ENCODE results near the gene GRIP2.

The GRIP2 gene

DNA sequence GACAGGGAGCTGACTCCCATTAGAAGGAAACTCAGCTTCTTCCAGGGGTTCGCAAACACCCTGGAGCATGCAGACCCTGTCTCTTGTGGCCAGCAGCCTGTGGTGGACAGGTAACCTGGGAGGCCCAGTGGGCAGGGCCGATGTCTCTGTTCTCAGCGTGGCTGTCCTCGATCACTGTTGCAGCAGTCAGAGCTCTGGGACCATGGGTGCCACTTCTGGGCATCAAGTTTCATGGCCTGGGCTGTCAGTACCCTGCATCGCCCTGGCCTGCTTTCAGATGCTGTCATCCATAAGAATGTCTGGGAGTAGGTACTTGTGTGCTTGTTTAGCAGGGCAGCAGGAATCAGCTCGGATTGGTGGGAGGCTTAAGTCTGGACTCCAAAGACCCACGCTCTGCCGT is 83.3 kb downstream of the GRIP2 start:
- TF ChIP-seq, protein P1, sequence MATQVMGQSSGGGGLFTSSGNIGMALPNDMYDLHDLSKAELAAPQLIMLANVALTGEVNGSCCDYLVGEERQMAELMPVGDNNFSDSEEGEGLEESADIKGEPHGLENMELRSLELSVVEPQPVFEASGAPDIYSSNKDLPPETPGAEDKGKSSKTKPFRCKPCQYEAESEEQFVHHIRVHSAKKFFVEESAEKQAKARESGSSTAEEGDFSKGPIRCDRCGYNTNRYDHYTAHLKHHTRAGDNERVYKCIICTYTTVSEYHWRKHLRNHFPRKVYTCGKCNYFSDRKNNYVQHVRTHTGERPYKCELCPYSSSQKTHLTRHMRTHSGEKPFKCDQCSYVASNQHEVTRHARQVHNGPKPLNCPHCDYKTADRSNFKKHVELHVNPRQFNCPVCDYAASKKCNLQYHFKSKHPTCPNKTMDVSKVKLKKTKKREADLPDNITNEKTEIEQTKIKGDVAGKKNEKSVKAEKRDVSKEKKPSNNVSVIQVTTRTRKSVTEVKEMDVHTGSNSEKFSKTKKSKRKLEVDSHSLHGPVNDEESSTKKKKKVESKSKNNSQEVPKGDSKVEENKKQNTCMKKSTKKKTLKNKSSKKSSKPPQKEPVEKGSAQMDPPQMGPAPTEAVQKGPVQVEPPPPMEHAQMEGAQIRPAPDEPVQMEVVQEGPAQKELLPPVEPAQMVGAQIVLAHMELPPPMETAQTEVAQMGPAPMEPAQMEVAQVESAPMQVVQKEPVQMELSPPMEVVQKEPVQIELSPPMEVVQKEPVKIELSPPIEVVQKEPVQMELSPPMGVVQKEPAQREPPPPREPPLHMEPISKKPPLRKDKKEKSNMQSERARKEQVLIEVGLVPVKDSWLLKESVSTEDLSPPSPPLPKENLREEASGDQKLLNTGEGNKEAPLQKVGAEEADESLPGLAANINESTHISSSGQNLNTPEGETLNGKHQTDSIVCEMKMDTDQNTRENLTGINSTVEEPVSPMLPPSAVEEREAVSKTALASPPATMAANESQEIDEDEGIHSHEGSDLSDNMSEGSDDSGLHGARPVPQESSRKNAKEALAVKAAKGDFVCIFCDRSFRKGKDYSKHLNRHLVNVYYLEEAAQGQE (IDR thresholded peaks at IDR 0.05; ENCODE audit: insufficient read depth in 1 of 2, low read depth in 2 of 2, low read length in 2 of 2) = no peak
- TF ChIP-seq FOXP2 (optimal IDR thresholded peaks at IDR 0.05; ENCODE audit: borderline replicate concordance, extremely low read depth, extremely low read length, insufficient read depth) (no peak), TAF1 (IDR thresholded peaks at IDR 0.05; ENCODE audit: borderline replicate concordance, insufficient read depth, low read length) (no peak), POLR2AphosphoS5 (IDR thresholded peaks at IDR 0.05; ENCODE audit: low read depth, low read length) (no peak), SIN3A (IDR thresholded peaks at IDR 0.05; ENCODE audit: borderline replicate concordance, insufficient read depth, low read length) (no peak)

DNA sequence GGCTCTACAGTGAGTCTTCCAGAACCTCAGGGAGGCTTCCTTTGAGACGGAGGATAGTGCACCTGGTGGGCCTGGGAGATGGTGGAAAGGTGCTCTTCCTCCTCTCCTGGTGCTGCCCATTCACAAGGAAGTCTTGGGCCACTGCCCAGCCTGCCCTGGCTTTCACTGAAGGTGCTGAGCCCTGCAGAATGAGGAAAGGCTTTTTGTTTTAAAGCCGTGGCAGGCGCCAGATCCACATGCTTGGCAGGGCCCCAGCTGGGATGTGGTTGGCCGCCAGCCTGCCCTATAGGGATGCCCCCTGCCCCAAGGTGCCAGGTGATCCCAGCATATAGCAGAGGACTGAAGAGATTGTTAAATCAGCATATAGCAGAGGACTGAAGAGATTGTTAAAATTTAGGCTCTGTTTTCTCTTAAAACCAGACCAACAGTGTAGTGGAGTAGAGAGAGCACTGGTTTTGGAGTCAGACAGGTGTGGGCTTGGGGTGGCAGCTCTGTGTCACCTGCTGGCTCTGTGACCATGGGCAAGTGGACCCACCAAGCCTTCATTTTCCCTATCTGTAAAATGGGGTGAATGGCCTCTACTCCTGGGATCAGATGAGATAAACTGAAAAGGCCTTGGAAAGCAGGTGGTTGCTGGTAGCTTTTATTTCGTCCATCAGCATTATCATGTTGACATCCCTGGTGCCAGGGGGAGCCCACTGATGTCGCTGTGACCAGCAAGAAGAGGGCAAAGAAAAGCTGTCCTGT is 84.4 kb downstream of the GRIP2 start:
- TF ChIP-seq TAF1 (IDR thresholded peaks at IDR 0.05; ENCODE audit: borderline replicate concordance, insufficient read depth, low read length) (no peak), POLR2AphosphoS5 (IDR thresholded peaks at IDR 0.05; ENCODE audit: low read depth, low read length) (no peak), SIN3A (IDR thresholded peaks at IDR 0.05; ENCODE audit: borderline replicate concordance, insufficient read depth, low read length) (no peak), FOXP2 (optimal IDR thresholded peaks at IDR 0.05; ENCODE audit: borderline replicate concordance, extremely low read depth, extremely low read length, insufficient read depth) (no peak)
- TF ChIP-seq, protein P1 (IDR thresholded peaks at IDR 0.05; ENCODE audit: insufficient read depth in 1 of 2, low read depth in 2 of 2, low read length in 2 of 2) = no peak

DNA sequence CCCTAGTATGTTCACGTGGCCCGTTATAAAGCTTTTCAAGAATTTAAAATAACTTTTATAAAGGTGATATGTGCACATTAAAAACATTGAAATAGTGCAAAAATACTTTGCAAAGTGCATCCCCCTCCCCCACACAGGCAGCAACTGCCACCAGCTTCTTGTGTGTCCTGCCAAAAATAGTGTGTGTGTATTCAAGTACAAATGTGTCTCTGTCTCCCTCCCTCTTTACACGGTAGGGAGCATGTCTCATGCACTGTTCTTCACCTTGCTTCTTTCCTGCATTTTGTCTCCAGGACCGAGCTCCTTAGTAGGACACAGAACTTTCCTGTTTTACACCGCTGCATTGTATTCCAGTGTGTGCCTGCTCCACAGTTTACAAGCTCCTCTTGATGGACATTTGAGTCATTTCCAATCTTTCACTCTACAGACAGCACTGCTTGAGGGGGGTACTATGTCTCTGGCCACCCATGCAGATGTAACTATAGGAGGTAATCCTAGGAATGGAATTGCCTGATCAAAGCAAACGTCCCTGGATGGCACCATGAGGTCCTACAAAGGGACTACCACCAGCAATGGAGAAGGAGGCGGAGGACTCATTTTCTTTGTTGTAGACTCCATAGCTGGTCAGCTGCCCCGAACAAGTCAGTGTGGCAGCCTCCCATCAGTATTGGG is 85.4 kb downstream of the GRIP2 start:
- TF ChIP-seq, protein P1 (IDR thresholded peaks at IDR 0.05; ENCODE audit: insufficient read depth in 1 of 2, low read depth in 2 of 2, low read length in 2 of 2) = no peak
- TF ChIP-seq SIN3A (IDR thresholded peaks at IDR 0.05; ENCODE audit: borderline replicate concordance, insufficient read depth, low read length) = no peak

DNA sequence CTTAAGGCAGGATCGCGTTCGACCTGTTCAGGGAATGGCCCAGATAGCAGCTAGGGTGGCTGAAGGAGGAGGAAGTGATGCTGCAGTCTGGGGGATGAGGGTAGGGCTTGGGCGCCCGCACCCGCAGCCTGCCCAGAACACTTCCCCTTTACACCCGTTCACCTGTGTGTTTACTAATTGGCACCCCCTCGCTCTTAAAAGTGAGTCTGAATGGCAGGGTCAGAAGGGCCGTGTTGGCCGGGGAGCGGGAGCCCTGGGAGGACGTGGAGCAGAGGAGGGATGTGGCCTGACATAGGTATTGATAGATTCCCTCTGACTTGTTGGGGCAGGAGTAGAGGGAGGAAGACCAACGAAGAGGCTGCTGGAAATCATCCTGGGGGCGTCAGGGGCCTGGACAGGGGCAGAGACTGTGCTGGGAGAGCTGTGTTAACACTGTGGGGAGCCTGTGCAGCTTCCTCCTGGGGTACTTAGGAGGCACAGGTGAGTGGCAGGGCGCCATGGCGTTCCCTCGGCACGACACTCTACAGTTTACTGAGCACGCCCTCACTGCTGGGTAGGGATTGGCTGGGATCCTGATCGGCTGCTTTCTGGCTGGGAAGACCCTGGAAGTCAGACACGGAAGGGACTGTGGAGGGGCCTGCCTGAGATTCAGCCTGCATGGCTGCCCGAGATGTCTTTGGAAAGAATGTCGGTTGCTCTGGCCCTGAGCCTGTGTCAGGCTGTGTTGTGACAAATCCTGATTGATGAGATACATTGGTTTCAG is 86.1 kb downstream of the GRIP2 start:
- TF ChIP-seq POLR2AphosphoS5 (IDR thresholded peaks at IDR 0.05; ENCODE audit: low read depth, low read length) = no peak
- TF ChIP-seq FOXP2 (optimal IDR thresholded peaks at IDR 0.05; ENCODE audit: borderline replicate concordance, extremely low read depth, extremely low read length, insufficient read depth) = no peak
- TF ChIP-seq, protein P1 (IDR thresholded peaks at IDR 0.05; ENCODE audit: insufficient read depth in 1 of 2, low read depth in 2 of 2, low read length in 2 of 2) = no peak
- no peak for TF ChIP-seq TAF1 (IDR thresholded peaks at IDR 0.05; ENCODE audit: borderline replicate concordance, insufficient read depth, low read length)
- TF ChIP-seq SIN3A (IDR thresholded peaks at IDR 0.05; ENCODE audit: borderline replicate concordance, insufficient read depth, low read length) = no peak

Data from PFSK-1 (cell line).